ENCODE results near the gene DCPS. TPM values are rescaled to one million over a fixed set of nuclear protein-coding genes. Genes with fewer than 3 reads are reported as not detected.

The DCPS gene
- total and polyA plus RNA-seq, 2 of the 4 experiments (the other 2 are of a cell fraction) = 19.7 to 34.8 TPM

- Histone ChIP-seq H2AFZ (replicated peaks; ENCODE audit: low read length, poor library complexity) (peak overlapping the region; percentile 91), H4K20me1 (ENCODE audit: insufficient read depth, low read length) (no peaks in the 10 kb centered on the region), H4K5ac (ENCODE audit: low read depth, low read length) (peak overlapping the region; percentile 58), H2BK20ac (ENCODE audit: low read depth, low read length) (peak overlapping the region; percentile 71), H3K9me1 (ENCODE audit: insufficient read depth, low read length) (peaks cover 18% of the 10 kb centered on the region), H3K23ac (ENCODE audit: low read depth, low read length) (peak overlapping the region; percentile 78), H2BK5ac (ENCODE audit: low read depth, low read length, poor library complexity, severe bottlenecking) (peak overlapping the region; percentile 93), H3K14ac (replicated peaks; ENCODE audit: low read depth, low read length) (peak overlapping the region; percentile 61), H3K79me1 (ENCODE audit: low read depth in 1 of 2, low read length in 2 of 2) (peaks cover 4 to 18% of the 10 kb centered on the region in 2 experiments; a peak in 3 of 4 replicates), H2AK9ac (replicated peaks; ENCODE audit: low read depth, low read length, poor library complexity) (peak overlapping the region; percentile 98), H3K9me3 (ENCODE audit: control insufficient read depth, insufficient read depth, low read length) (no peaks in the 10 kb centered on the region), H2AK5ac (ENCODE audit: low read depth, low read length) (peak overlapping the region; percentile 91), H3K18ac (ENCODE audit: low read depth, low read length) (peak overlapping the region; percentile 77), H3K4me1 (ENCODE audit: control insufficient read depth, insufficient read depth, low read length) (peaks cover 18% of the 10 kb centered on the region), H4K8ac (ENCODE audit: low read depth in 2 of 2, low read length in 2 of 2) (peak overlapping the region; percentile 71 to 86; a peak in 3 of 4 replicates), H2BK120ac (ENCODE audit: low read depth, low read length) (peak overlapping the region; percentile 78), H4K91ac (ENCODE audit: insufficient read depth, low read depth, low read length) (peak overlapping the region; percentile 96), H2BK15ac (ENCODE audit: low read depth, low read length) (peak overlapping the region; percentile 96; the same call in 2 of the 3 replicates), H3K36me3 (ENCODE audit: control insufficient read depth, insufficient read depth, low read length) (no peaks in the 10 kb centered on the region), H3K56ac (ENCODE audit: extremely low read depth, insufficient read depth, low read length) (peak overlapping the region; percentile 92; the same call in 1 of the 2 replicates), H3K27me3 (ENCODE audit: control insufficient read depth, insufficient read depth, low read length) (no peaks in the 10 kb centered on the region), H3K4ac (ENCODE audit: low read depth, low read length) (peak overlapping the region; percentile 85), H3K4me3 (ENCODE audit: insufficient read depth, low read depth, low read length) (no peak overlapping the region), H3K9ac (ENCODE audit: low read depth, low read length) (peak overlapping the region; percentile 78), H3K27ac (ENCODE audit: insufficient read depth, low read length) (peak overlapping the region; percentile 92), H3K4me2 (ENCODE audit: low read depth, low read length) (peak overlapping the region; percentile 85)
- ATAC-seq (ENCODE audit: low read depth) (peak; percentile 86), DNase-seq (peak; percentile 97)
- in situ Hi-C loops (cut with MboI; ENCODE audit: low sequenced_read_pairs) = loop anchor here (10.0 to 25.0 kb wide), 3 partner anchors 96 to 1019 kb away; no protein-coding TSS in a partner anchor
- intact Hi-C loops (cut with micrococcal nuclease) = loop anchor here (1.0 to 10.0 kb wide), 5 partner anchors 14 to 1176 kb away; partner anchors contain the start of gene DCPS
- ChIA-PET CTCF (interaction anchor here (1.1 to 1.4 kb wide), 3 partner anchors 8 to 162 kb away, joined by 3 to 4 read pairs (median 4); no protein-coding TSS in a partner anchor), POLR2A (ENCODE audit: unreplicated experiment) (interaction anchor here (0.8 to 1.2 kb wide), 2 partner anchors 13 to 115 kb away, joined by 3 to 4 read pairs; no protein-coding TSS in a partner anchor)
- BruUV-seq (replicated peaks) = no TSS peak
- WGBS, 2 experiments (ENCODE audit: extremely low coverage in 2 of 2, insufficient read length in 1 of 2) = 0% methylated on average over 1 of the region's 9 CpGs; no CpG with 5 or more reads in 1 of the 2 experiments
- dilution Hi-C loops (cut with HindIII; ENCODE audit: low sequenced_read_pairs, unreplicated experiment) = no loop called here
- TF ChIP-seq RFX5 (IDR thresholded peaks at IDR 0.05; ENCODE audit: low read depth, low read length) (no peak), NFE2L2 (IDR thresholded peaks at IDR 0.05; ENCODE audit: low read depth, low read length) (no peak), USF2 (IDR thresholded peaks at IDR 0.05; ENCODE audit: low read depth, low read length) (no peak), BHLHE40 (IDR thresholded peaks at IDR 0.05; ENCODE audit: low read depth, low read length) (no peak), CHD1 (IDR thresholded peaks at IDR 0.05; ENCODE audit: low read depth, low read length) (no peak), SMC3 (IDR thresholded peaks at IDR 0.05; ENCODE audit: low read depth, low read length) (peak; percentile 15; the same call in 1 of the 2 replicates), FOS (IDR thresholded peaks at IDR 0.05; ENCODE audit: low read depth, low read length) (no peak), POLR2A (IDR thresholded peaks at IDR 0.05; ENCODE audit: low read depth, low read length) (no peak), MAZ (IDR thresholded peaks at IDR 0.05; ENCODE audit: borderline replicate concordance, low read depth, low read length) (no peak), MAFK (IDR thresholded peaks at IDR 0.05; ENCODE audit: low read depth, low read length) (peak; percentile 23; the same call in 1 of the 2 replicates), RCOR1 (IDR thresholded peaks at IDR 0.05; ENCODE audit: insufficient replicate concordance, low read length) (no peak), CTCF (conservative IDR thresholded peaks at IDR 0.05; ENCODE audit: low read depth, low read length) (no peak), CEBPB (IDR thresholded peaks at IDR 0.05; ENCODE audit: low read depth, low read length) (0 out of 2 replicates have a peak, but pooled peaks have one; percentile 17), RAD21 (IDR thresholded peaks at IDR 0.05; ENCODE audit: low read length) (peak; percentile 25)
These were observed 14.9 kb downstream of the DCPS start for GRCh38 chr11:126318574-126319373.

Measured in IMR-90 (cell line).